T-helper 2 cell (primary cell): ENCODE measurements around the gene SET.
"Not testable (repeated sequence)": the region's sequence is repeated elsewhere in the genome, so short reads cannot be mapped to it uniquely, and the experiment has no call there.

ENCODE experiments used
- DNase-seq, 5 experiments: peaks; one replicate each; pipeline versions ENCODE4 v3.0.0 to v3.0.0-alpha.2; 2012 to 2022

Gene SET

GRCh38 chr9:128689293-128689774, 312 bp downstream of the SET start:
- DNase-seq = peak in 3 of 5 experiments; percentile 38 to 58 (median 43)

- DNase-seq = peak in 4 of 5 experiments; percentile 26 to 84 (median 49)
Measured at GRCh38 chr9:128689820-128690683, 1.0 kb downstream of the SET start.

- no peak for DNase-seq
Measured at GRCh38 chr9:128690684-128691034, 1.6 kb downstream of the SET start.

GRCh38 chr9:128693738-128694137, 4.7 kb downstream of the SET start:
- not testable (repeated sequence) for DNase-seq

GRCh38 chr9:128694344-128694743, 5.3 kb downstream of the SET start:
- DNase-seq = no peak

GRCh38 chr9:128696923-128697707, 8.1 kb downstream of the SET start:
- no peak for DNase-seq

GRCh38 chr9:128699096-128699795, 10.2 kb downstream of the SET start:
- DNase-seq = not testable (repeated sequence)

- DNase-seq = no peak
Measured at GRCh38 chr9:128701227-128701854, 12.3 kb downstream of the SET start.

- peak; percentile 72 to 83 (median 77) for DNase-seq
Measured at GRCh38 chr9:128702445-128702948, 13.5 kb downstream of the SET start, which contains the start of gene PKN3. TSS of gene PKN3 (plus strand) at chr9:128702503. CDS start at chr9:128702916, 413 bp downstream.

GRCh38 chr9:128702949-128703615, 14.1 kb downstream of the SET start:
- peak in 1 of 5 experiments; percentile 48 for DNase-seq

- DNase-seq = no peak
Measured at GRCh38 chr9:128703616-128704355, 14.8 kb downstream of the SET start.

- no peak for DNase-seq
Measured at GRCh38 chr9:128704356-128704670, 15.3 kb downstream of the SET start.

- no peak for DNase-seq
Measured at GRCh38 chr9:128705051-128705965, 16.3 kb downstream of the SET start.

GRCh38 chr9:128706045-128706444, 17.0 kb downstream of the SET start:
- DNase-seq = no peak

- no peak for DNase-seq
Measured at GRCh38 chr9:128706671-128707381, 17.8 kb downstream of the SET start.

GRCh38 chr9:128707446-128707845, 18.4 kb downstream of the SET start:
- no peak for DNase-seq

GRCh38 chr9:128712451-128713410, 23.7 kb downstream of the SET start:
- DNase-seq = no peak

GRCh38 chr9:128713411-128713780, 24.4 kb downstream of the SET start:
- DNase-seq = no peak
